ENCODE measurements around the gene AGGF1. TPM values are rescaled to one million over a fixed set of nuclear protein-coding genes. Genes with fewer than 3 reads are reported as not detected.
"Not testable (repeated sequence)": the region's sequence is repeated elsewhere in the genome, so short reads cannot be mapped to it uniquely, and the experiment has no call there.

Gene AGGF1
- total RNA-seq, result 26.7 and 33.8 TPM in 2 replicates

- DNase-seq, result peak; percentile 95
These were observed at the start of gene AGGF1 for GRCh38 chr5:77030097-77031071. TSS of gene AGGF1 (plus strand) at chr5:77030404. CDS start at chr5:77030767, 363 bp downstream.

GRCh38 chr5:76980518-76981144, 49.6 kb upstream of the AGGF1 start:
- DNase-seq, result no peak

- no peak for DNase-seq
These were observed 47.8 kb upstream of the AGGF1 start for GRCh38 chr5:76982450-76982849.

GRCh38 chr5:76983468-76983867, 46.7 kb upstream of the AGGF1 start:
- no peak for DNase-seq

GRCh38 chr5:76986825-76987526, 43.2 kb upstream of the AGGF1 start:
- DNase-seq, result no peak

GRCh38 chr5:76990899-76991459, 39.2 kb upstream of the AGGF1 start:
- DNase-seq, result no peak

GRCh38 chr5:76993436-76993835, 36.8 kb upstream of the AGGF1 start:
- not testable (repeated sequence) for DNase-seq

- no peak for DNase-seq
These were observed 35.9 kb upstream of the AGGF1 start for GRCh38 chr5:76994337-76994736.

- DNase-seq, result not testable (repeated sequence)
These were observed 32.0 kb upstream of the AGGF1 start for GRCh38 chr5:76998251-76998650.

- DNase-seq, result no peak
These were observed 30.8 kb upstream of the AGGF1 start for GRCh38 chr5:76999451-76999850.

- DNase-seq, result no peak
These were observed 27.0 kb upstream of the AGGF1 start for GRCh38 chr5:77003246-77003645.

- DNase-seq, result no peak
These were observed 24.1 kb upstream of the AGGF1 start for GRCh38 chr5:77006124-77006523.

GRCh38 chr5:77008413-77008812, 21.8 kb upstream of the AGGF1 start:
- no peak for DNase-seq

GRCh38 chr5:77010243-77010642, 20.0 kb upstream of the AGGF1 start:
- DNase-seq, result no peak

- DNase-seq, result no peak
These were observed 18.7 kb upstream of the AGGF1 start for GRCh38 chr5:77011498-77011897.

- DNase-seq, result no peak
These were observed 17.6 kb upstream of the AGGF1 start for GRCh38 chr5:77012601-77013000.

- peak; percentile 76 for DNase-seq
These were observed 14.2 kb upstream of the AGGF1 start for GRCh38 chr5:77015938-77016569.

- no peak for DNase-seq
These were observed 13.2 kb upstream of the AGGF1 start for GRCh38 chr5:77016962-77017361.

GRCh38 chr5:77017668-77018067, 12.5 kb upstream of the AGGF1 start:
- no peak for DNase-seq

GRCh38 chr5:77022511-77023417, 7.4 kb upstream of the AGGF1 start:
- no peak for DNase-seq

GRCh38 chr5:77024490-77024889, 5.7 kb upstream of the AGGF1 start:
- no peak for DNase-seq

Measured in dermis blood vessel endothelial cell (primary cell).